CD4-positive, alpha-beta memory T cell (primary cell): ENCODE results near the gene GYPB. TPM values are rescaled to one million over a fixed set of nuclear protein-coding genes. Genes with fewer than 3 reads are reported as not detected.
"Not testable (repeated sequence)": the region's sequence is repeated elsewhere in the genome, so short reads cannot be mapped to it uniquely, and the experiment has no call there.

Experiments used
- CTCF ChIA-PET: fragments of 350-600 bp; sonication (Branson Sonifier 250); formaldehyde crosslinking; loops from one replicate; lab custom pipeline; 2021; ENCODE audit warnings: inconsistent platforms; ENCODE audit not compliant: partially characterized antibody; lab: Charles Lee
- POLR2A ChIA-PET: fragments of 350-600 bp; sonication (Branson Sonifier 250); formaldehyde crosslinking; loops from one replicate; lab custom pipeline; 2021; ENCODE audit not compliant: partially characterized antibody; lab: Charles Lee
- DNase-seq, 5 donors: peaks; one replicate each; pipeline versions ENCODE4 v3.0.0 to v3.0.0-alpha.2; 2020 to 2022; ENCODE audit warnings: mixed read lengths in 1 of 5
- H3K27ac ChIP-seq: one replicate; pipeline ENCODE4 v1.7.0; 2013; ENCODE audit warnings: low read depth, low read length
- H3K27me3 ChIP-seq: 2 replicates; pipeline ENCODE4 v1.7.0; 2013; ENCODE audit warnings: mild to moderate bottlenecking, low read length, moderate library complexity; ENCODE audit not compliant: insufficient read depth
- H3K36me3 ChIP-seq: 2 replicates; pipeline ENCODE4 v1.7.0; 2013; ENCODE audit warnings: mild to moderate bottlenecking, low read length, moderate library complexity; ENCODE audit not compliant: insufficient read depth
- H3K4me1 ChIP-seq: 2 replicates; pipeline ENCODE4 v1.7.0; 2013; ENCODE audit warnings: mild to moderate bottlenecking, low read length, moderate library complexity; ENCODE audit not compliant: insufficient read depth
- H3K4me3 ChIP-seq, 2 donors: one replicate each; pipeline ENCODE4 v1.7.0; 2013; ENCODE audit warnings: low read length in 2 of 2, mild to moderate bottlenecking in 1 of 2
- H3K9me3 ChIP-seq, 2 donors: one replicate each; pipeline ENCODE4 v1.7.0; 2013; ENCODE audit warnings: low read length in 2 of 2, control low read depth in 1 of 2; ENCODE audit not compliant: control insufficient read depth in 1 of 2
- H3K27ac Mint-ChIP-seq, 7 donors: one replicate each; pipeline ENCODE4 v1.8.0; 2020 to 2021; ENCODE audit warnings: mixed read lengths in 7 of 7, mild to moderate bottlenecking in 6 of 7, inconsistent platforms in 3 of 7, moderate library complexity in 3 of 7
- H3K27me3 Mint-ChIP-seq, 2 donors: one replicate each; pipeline ENCODE4 v1.8.0; 2020 to 2021; ENCODE audit warnings: mixed read lengths in 2 of 2
- H3K36me3 Mint-ChIP-seq, 2 donors: one replicate each; pipeline ENCODE4 v1.8.0; 2020 to 2021; ENCODE audit warnings: mixed read lengths in 2 of 2, inconsistent platforms in 1 of 2, mild to moderate bottlenecking in 1 of 2
- H3K4me1 Mint-ChIP-seq, 4 donors: one replicate each; pipeline ENCODE4 v1.8.0; 2020 to 2021; ENCODE audit warnings: mixed read lengths in 4 of 4, mild to moderate bottlenecking in 1 of 4
- H3K4me3 Mint-ChIP-seq, 8 donors: one replicate each; pipeline ENCODE4 v1.8.0; 2020 to 2021; ENCODE audit warnings: mixed read lengths in 8 of 8, mild to moderate bottlenecking in 7 of 8, moderate library complexity in 6 of 8, inconsistent platforms in 3 of 8
- H3K9me3 Mint-ChIP-seq, 8 donors: one replicate each; pipeline ENCODE4 v1.8.0; 2020 to 2021; ENCODE audit warnings: mixed read lengths in 8 of 8, mild to moderate bottlenecking in 5 of 8, inconsistent platforms in 3 of 8, moderate library complexity in 1 of 8
- intact Hi-C: fragments of 100-400 bp; cut with micrococcal nuclease; formaldehyde crosslinking; loops from one replicate; pipeline ENCODE4 v1.15.1; 2023
- polyA plus RNA-seq, 2 donors: library from polyadenylated mRNA; unstranded; fragments of 300-500 nt; fragmentation: Illumina TruSeq; gene quantifications; one replicate each; pipeline ENCODE4 v1.2.3, GENCODE V29; 2021
- total RNA-seq, 2 experiments: library from RNA; stranded (reverse); gene quantifications; one replicate each; pipeline ENCODE4 v1.2.3, GENCODE V29; 2021

Gene GYPB
- total and polyA plus RNA-seq, 4 experiments from 2014 or later: not detected

GRCh38 chr4:144024399-144025053, 5.3 kb upstream of the GYPB start:
- H3K9me3 ChIP-seq, H3K27me3 Mint-ChIP-seq, H3K36me3 Mint-ChIP-seq, H3K4me1 ChIP-seq, H3K27ac ChIP-seq, DNase-seq, intact Hi-C loops, H3K36me3 ChIP-seq, H3K27ac Mint-ChIP-seq, H3K4me3 ChIP-seq, H3K27me3 ChIP-seq, H3K4me1 Mint-ChIP-seq, POLR2A ChIA-PET, H3K9me3 Mint-ChIP-seq, H3K4me3 Mint-ChIP-seq, CTCF ChIA-PET: not testable (repeated sequence)

- H3K27ac ChIP-seq, H3K4me3 Mint-ChIP-seq, H3K36me3 ChIP-seq, H3K27me3 ChIP-seq, H3K9me3 ChIP-seq, CTCF ChIA-PET, H3K36me3 Mint-ChIP-seq, POLR2A ChIA-PET, H3K4me1 Mint-ChIP-seq, intact Hi-C loops, H3K27me3 Mint-ChIP-seq, H3K9me3 Mint-ChIP-seq, H3K27ac Mint-ChIP-seq, DNase-seq, H3K4me1 ChIP-seq, H3K4me3 ChIP-seq: not testable (repeated sequence)
Measured at GRCh38 chr4:144022772-144023400, 3.7 kb upstream of the GYPB start.

- H3K9me3 Mint-ChIP-seq, CTCF ChIA-PET, H3K27me3 ChIP-seq, intact Hi-C loops, H3K4me1 ChIP-seq, H3K27ac Mint-ChIP-seq, H3K4me1 Mint-ChIP-seq, H3K9me3 ChIP-seq, H3K36me3 Mint-ChIP-seq, H3K27ac ChIP-seq, POLR2A ChIA-PET, H3K27me3 Mint-ChIP-seq, H3K4me3 Mint-ChIP-seq, H3K36me3 ChIP-seq, H3K4me3 ChIP-seq: not testable (repeated sequence)
- DNase-seq: peak in 1 of 5 donors; percentile 2
Measured at GRCh38 chr4:144021336-144021990, 2.3 kb upstream of the GYPB start.

- H3K4me1 Mint-ChIP-seq, H3K36me3 Mint-ChIP-seq, H3K4me3 ChIP-seq, H3K27me3 Mint-ChIP-seq, H3K27ac ChIP-seq, H3K9me3 ChIP-seq, H3K4me3 Mint-ChIP-seq, POLR2A ChIA-PET, DNase-seq, H3K27ac Mint-ChIP-seq, CTCF ChIA-PET, intact Hi-C loops, H3K27me3 ChIP-seq, H3K4me1 ChIP-seq, H3K36me3 ChIP-seq, H3K9me3 Mint-ChIP-seq: not testable (repeated sequence)
Measured at GRCh38 chr4:144018223-144019000, 768 bp downstream of the GYPB start.

- DNase-seq, H3K9me3 Mint-ChIP-seq, H3K27ac Mint-ChIP-seq, H3K36me3 ChIP-seq, H3K27me3 ChIP-seq, H3K27ac ChIP-seq, POLR2A ChIA-PET, H3K4me1 Mint-ChIP-seq, H3K4me3 Mint-ChIP-seq, H3K9me3 ChIP-seq, H3K4me3 ChIP-seq, intact Hi-C loops, H3K27me3 Mint-ChIP-seq, CTCF ChIA-PET, H3K4me1 ChIP-seq, H3K36me3 Mint-ChIP-seq: not testable (repeated sequence)
Measured at GRCh38 chr4:144017271-144017670, 1.9 kb downstream of the GYPB start.

GRCh38 chr4:144016057-144016605, 3.0 kb downstream of the GYPB start:
- H3K36me3 Mint-ChIP-seq, H3K27me3 ChIP-seq, H3K27me3 Mint-ChIP-seq, DNase-seq, H3K27ac ChIP-seq, H3K4me1 ChIP-seq, intact Hi-C loops, H3K36me3 ChIP-seq, CTCF ChIA-PET, H3K9me3 ChIP-seq, H3K27ac Mint-ChIP-seq, H3K4me3 ChIP-seq, H3K9me3 Mint-ChIP-seq, POLR2A ChIA-PET, H3K4me1 Mint-ChIP-seq, H3K4me3 Mint-ChIP-seq: not testable (repeated sequence)

GRCh38 chr4:144014808-144015207, 4.4 kb downstream of the GYPB start:
- no peaks in the 10 kb centered on the region for H3K27me3 Mint-ChIP-seq
- no peaks in the 10 kb centered on the region for H3K4me1 Mint-ChIP-seq
- Histone ChIP-seq H3K27me3 (no peaks in the 10 kb centered on the region), H3K27ac (no peak overlapping the region), H3K4me1 (no peaks in the 10 kb centered on the region), H3K36me3 (no peaks in the 10 kb centered on the region), H3K9me3 (no peaks in the 10 kb centered on the region), H3K4me3 (no peak overlapping the region)
- ChIA-PET POLR2A (no interaction called here), CTCF (no interaction called here)
- H3K36me3 Mint-ChIP-seq: no peaks in the 10 kb centered on the region
- DNase-seq: no peak
- no peak overlapping the region for H3K27ac Mint-ChIP-seq
- peaks cover 0 to 3% (median 0%) of the 10 kb centered on the region in 8 donors for H3K9me3 Mint-ChIP-seq
- intact Hi-C loops: no loop called here
- no peak overlapping the region for H3K4me3 Mint-ChIP-seq
